Stimulated activated naive CD8-positive, alpha-beta T cell treated with anti-CD3 and anti-CD28 coated beads, Interleukin-15, amount 100 ng/mL, for 72 hours (primary cell): ENCODE measurements around the gene ASAP2.

Source experiments
- ATAC-seq: fragments of 150-1000 bp; cut with Tn5 transposase; 2 replicates; pipeline ENCODE4 v1.10.0; 2021; ENCODE audit warnings: mild to moderate bottlenecking, moderate library complexity
- DNase-seq, 2 donors: peaks; one replicate each; pipeline ENCODE4 v3.0.0; 2021 to 2022
- H3K27ac Mint-ChIP-seq, 2 donors: one replicate each; pipeline ENCODE4 v1.8.0; 2022; ENCODE audit warnings: mild to moderate bottlenecking in 2 of 2, mixed read lengths in 2 of 2, moderate library complexity in 2 of 2
- H3K27me3 Mint-ChIP-seq: one replicate; pipeline ENCODE4 v1.8.0; 2022; ENCODE audit warnings: mixed read lengths
- H3K4me1 Mint-ChIP-seq: one replicate; pipeline ENCODE4 v1.8.0; 2022; ENCODE audit warnings: mild to moderate bottlenecking, mixed read lengths
- H3K4me3 Mint-ChIP-seq, 2 donors: one replicate each; pipeline ENCODE4 v1.8.0; 2022; ENCODE audit warnings: mild to moderate bottlenecking in 2 of 2, mixed read lengths in 2 of 2, moderate library complexity in 1 of 2
- H3K9me3 Mint-ChIP-seq, 2 donors: one replicate each; pipeline ENCODE4 v1.8.0; 2022; ENCODE audit warnings: mixed read lengths in 2 of 2

ASAP2 gene

DNA sequence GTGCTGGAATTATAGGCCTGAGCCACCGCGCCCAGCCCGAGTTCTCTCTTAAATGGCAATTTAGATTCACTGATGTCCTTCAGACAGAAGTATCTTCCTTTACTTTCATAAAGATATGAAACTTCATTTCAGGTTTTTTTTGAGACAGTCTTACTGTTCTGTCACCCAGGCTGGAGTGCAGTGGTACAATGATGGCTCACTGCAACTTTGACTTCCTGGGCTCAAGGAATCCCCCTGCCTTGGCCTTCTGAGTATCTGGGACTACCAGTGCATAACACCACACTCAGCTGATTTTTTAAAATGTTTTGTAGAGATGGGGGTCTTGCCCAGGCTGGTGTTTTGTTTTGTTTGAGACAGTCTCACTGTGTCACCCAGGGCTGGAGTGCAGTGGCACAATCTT is 203.5 kb downstream of the ASAP2 start:
- ATAC-seq (peak; percentile 65), DNase-seq (no peak)
- Mint-ChIP-seq H3K27me3 (no peaks in the 10 kb centered on the region), H3K4me3 (no peak overlapping the region), H3K27ac (peak overlapping the region; percentile 23 to 91), H3K4me1 (peaks cover 7% of the 10 kb centered on the region), H3K9me3 (no peaks in the 10 kb centered on the region)

DNA sequence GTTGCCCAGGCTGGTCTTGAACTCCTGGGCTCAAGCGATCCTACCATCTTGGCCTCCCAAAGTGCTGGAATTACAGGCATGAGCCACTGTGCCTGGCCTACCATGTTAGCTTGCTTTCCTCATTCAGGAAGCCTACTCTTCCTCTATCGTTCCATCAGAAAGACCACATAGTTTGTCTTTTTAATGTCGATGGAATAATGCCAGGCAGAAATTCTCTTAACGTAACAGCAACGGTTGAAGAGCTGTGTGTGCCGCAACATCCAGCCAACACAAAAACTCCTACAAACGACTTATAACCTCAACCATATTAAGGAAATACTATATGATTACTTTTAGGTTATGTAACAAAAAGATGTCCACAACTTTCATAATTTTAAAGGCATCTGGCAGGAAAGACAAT is 206.2 kb downstream of the ASAP2 start:
- H3K4me3 Mint-ChIP-seq, result no peak overlapping the region
- no peaks in the 10 kb centered on the region for H3K27me3 Mint-ChIP-seq
- peaks cover 34% of the 10 kb centered on the region for H3K4me1 Mint-ChIP-seq
- H3K9me3 Mint-ChIP-seq, result no peaks in the 10 kb centered on the region
- DNase-seq, result no peak
- H3K27ac Mint-ChIP-seq, result no peak overlapping the region
- ATAC-seq, result no peak

DNA sequence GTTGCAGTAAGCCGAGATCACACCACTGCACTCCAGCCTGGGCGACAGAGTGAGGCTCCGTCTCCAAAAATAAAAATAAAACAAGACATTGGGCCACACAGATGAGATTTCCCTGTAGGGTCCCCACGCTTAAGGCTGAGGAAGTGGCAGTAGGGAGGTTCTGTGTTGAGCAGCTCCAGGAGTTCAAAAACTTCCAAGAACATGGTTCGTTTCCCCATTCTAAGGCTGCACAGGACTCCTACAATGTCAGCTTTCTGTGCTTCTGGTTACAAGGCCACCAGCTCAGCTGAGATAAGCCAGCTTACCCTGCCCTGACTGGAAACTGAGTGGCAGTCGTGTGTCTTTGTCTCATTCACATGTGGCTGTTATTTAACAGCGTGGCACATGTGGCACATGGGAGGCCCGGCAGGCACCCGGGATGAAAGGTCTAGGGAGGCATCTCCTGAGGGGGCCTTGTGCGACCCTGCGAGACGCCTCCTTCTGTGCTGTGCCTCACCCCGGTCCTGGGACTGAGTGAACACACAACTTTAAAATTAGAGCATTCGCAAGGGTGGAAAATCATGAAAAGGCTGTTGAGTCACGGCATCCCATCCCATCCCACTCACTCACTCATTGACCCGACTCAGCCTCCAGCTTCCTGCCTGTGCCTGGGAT is 209.0 kb downstream of the ASAP2 start:
- Mint-ChIP-seq H3K27ac (no peak overlapping the region), H3K27me3 (no peaks in the 10 kb centered on the region), H3K9me3 (no peaks in the 10 kb centered on the region), H3K4me1 (peaks cover 58% of the 10 kb centered on the region), H3K4me3 (no peak overlapping the region)
- ATAC-seq (no peak), DNase-seq (no peak)

DNA sequence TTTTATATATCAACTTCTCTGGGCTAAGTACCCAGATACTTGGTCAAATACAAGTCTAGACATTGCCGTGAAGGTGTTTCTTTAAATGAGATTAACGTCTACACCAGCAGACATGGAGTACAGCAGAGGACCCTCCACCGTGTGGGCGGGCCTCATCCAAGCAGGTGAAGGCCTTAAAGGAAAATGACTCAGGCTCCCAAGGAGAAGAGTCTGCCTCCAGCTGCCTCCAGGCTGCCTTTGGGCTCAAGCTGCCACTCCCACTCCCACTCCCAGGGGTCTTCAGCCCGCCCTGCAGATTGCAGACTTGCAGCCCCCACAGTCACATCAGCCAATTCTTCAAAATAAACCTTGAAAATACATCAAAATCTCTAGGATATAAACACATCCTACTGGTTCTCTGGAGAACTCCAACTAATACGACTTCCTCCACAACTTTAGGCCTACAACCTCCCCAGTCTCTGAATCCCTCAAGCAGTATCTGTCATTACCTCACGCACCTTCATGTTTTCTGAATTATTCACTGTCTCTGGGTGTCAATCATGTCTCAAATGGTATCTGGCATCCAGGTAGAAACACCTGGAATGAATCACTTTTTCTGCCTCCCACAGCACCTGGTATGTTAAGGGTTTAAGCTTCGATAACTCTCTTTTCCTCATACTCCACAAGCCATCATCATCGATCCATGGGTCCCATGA is 209.8 kb downstream of the ASAP2 start:
- no peaks in the 10 kb centered on the region for H3K9me3 Mint-ChIP-seq
- no peak for DNase-seq
- peaks cover 65% of the 10 kb centered on the region for H3K4me1 Mint-ChIP-seq
- H3K27ac Mint-ChIP-seq, result peak overlapping the region in 1 of 2 donors; percentile 76
- H3K27me3 Mint-ChIP-seq, result no peaks in the 10 kb centered on the region
- no peak for ATAC-seq
- no peak overlapping the region for H3K4me3 Mint-ChIP-seq

DNA sequence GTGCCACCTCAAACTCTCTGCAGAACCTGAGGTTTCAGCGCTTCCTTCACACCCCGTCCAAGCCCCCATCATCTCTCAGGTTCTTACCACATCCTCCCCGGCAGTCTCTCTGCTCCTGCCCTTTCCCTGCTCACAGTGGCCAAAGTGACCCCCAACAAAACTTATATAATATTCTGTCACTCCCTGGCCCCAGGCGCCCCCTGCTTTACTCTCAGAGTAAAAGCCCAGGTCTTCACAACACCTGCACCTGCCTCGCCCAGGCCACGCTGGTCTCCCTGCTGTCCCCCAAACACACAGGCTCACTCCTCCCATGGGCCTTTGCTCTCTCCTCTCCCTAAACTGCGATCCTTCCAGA is 210.3 kb downstream of the ASAP2 start:
- ATAC-seq (no peak), DNase-seq (no peak)
- Mint-ChIP-seq H3K27ac (peak overlapping the region in 1 of 2 donors; percentile 94), H3K27me3 (no peaks in the 10 kb centered on the region), H3K9me3 (no peaks in the 10 kb centered on the region), H3K4me1 (peaks cover 70% of the 10 kb centered on the region), H3K4me3 (no peak overlapping the region)

DNA sequence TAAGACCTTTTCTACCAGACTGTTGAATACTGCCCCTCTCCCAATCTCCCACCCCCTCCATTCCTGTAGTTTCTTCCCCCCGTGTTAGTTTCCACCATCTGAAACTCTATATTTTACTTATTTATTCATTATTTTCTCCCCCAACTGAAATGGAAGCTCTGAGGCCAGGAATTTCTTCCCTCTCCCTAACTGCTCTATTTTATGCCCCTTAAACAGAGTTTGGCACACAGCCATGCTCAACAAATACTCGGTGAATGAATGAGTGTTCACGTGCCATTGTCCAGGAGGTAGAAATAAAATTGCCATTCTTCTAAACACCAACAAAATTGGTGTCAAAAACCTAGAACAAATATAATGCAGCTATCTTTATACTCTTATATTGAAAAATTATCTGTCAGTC is 211.1 kb downstream of the ASAP2 start:
- Mint-ChIP-seq H3K4me3 (no peak overlapping the region), H3K27ac (no peak overlapping the region), H3K27me3 (no peaks in the 10 kb centered on the region), H3K9me3 (no peaks in the 10 kb centered on the region), H3K4me1 (peaks cover 76% of the 10 kb centered on the region)
- ATAC-seq, result no peak
- no peak for DNase-seq

DNA sequence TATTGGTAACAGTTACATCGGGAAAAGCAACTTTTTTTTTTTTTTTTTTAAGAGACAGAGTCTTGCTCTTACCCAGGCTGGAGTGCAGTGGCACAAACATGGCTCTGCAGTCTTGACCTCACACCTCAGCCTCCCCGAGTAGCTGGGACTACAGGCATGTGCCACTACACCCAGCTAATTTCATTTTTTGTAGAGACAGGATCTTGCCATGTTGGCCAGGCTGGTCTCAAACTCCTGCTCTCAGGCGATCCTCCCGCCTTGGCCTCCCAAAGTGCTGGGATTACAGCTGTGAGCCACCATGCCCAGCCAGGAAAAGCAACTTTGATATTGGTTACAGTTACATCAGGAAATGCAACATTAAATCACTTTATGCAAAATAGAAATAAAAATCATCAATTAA is 212.1 kb downstream of the ASAP2 start:
- H3K27ac Mint-ChIP-seq, result no peak overlapping the region
- peaks cover 76% of the 10 kb centered on the region for H3K4me1 Mint-ChIP-seq
- DNase-seq, result no peak
- no peak overlapping the region for H3K4me3 Mint-ChIP-seq
- ATAC-seq, result no peak
- H3K27me3 Mint-ChIP-seq, result no peaks in the 10 kb centered on the region
- no peaks in the 10 kb centered on the region for H3K9me3 Mint-ChIP-seq

DNA sequence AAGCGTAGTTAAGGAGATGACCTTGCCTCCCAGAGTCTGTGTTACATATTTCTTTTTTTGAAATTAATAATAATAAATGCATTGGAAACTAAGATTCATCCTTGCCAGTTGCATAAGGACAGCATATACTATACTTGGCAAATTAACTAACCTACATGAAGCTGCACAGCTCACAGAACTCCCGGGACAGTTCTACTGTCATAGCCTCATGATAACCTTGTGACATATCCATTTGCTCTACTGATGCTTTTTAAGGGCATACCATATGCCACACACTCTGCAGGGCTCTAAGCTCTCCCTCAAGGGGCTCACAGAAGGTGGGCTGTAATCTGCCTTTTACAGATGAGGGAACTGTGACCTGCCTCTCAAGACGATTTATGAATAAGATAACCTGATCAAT is 212.9 kb downstream of the ASAP2 start:
- ATAC-seq (no peak), DNase-seq (no peak)
- Mint-ChIP-seq H3K4me3 (no peak overlapping the region), H3K27ac (no peak overlapping the region), H3K27me3 (no peaks in the 10 kb centered on the region), H3K9me3 (no peaks in the 10 kb centered on the region), H3K4me1 (peaks cover 75% of the 10 kb centered on the region)

DNA sequence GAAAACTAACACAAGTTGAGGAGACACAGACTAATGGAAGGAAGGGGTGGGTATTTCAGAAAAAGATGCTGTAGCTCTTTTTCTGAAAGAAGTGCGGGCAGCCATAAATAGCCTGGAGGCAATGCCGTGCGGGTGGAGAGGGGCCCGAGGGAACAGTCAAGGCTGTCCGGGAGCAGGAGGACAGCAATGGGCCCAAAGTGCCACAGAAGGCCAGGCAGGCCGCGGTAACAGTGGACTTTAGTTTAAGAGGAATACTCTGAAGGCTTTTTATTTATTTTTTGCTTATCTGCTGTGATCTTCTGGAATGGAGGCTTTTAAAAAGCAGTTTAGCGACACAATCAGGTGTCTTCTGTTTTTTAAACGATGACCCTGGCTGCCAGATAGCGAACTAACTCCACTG is 213.9 kb downstream of the ASAP2 start:
- Mint-ChIP-seq H3K27ac (no peak overlapping the region), H3K4me3 (no peak overlapping the region), H3K9me3 (no peaks in the 10 kb centered on the region), H3K4me1 (peaks cover 69% of the 10 kb centered on the region), H3K27me3 (no peaks in the 10 kb centered on the region)
- ATAC-seq (no peak), DNase-seq (no peak)

DNA sequence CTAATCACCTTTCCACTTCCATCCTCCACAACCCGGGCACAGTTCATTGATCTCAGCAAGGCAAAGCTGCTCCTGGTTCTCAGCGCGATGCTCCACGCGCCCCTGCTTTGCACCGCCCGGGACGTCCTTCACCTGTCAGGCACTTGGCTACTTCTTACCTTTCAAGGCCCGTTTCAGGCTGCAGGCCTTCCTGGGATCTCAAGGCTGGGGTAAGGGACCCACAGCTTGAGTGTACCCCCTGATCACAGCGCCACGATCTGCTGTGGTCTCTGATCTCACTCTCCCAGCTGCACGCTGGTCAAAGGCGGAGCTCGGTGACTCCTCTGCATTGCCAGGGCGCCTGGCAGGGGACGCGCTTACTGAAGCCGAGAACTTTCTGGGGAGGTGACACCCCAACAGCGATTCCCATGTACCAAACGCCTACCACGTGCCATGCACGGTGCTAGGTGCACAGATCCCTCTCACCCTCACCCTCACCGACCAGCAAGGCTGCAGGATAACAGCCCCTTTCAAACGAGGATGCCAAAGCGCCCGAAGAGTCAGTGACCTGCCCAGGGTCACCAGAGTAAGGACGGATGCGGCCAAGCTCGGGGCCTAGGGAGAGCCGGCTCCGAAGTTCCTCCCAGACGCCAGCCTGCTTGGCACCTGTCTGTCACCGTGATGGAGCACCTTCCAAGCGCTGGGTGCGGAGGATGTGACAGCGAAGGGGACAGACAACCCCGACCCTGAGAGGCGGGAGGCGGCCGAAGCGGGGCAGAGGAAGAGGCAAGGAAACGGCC is 215.9 kb downstream of the ASAP2 start:
- ATAC-seq (peak; percentile 53), DNase-seq (peak; percentile 47 to 63)
- H3K27me3 Mint-ChIP-seq, result no peaks in the 10 kb centered on the region
- peak overlapping the region; percentile 94 to 96 for H3K4me3 Mint-ChIP-seq
- H3K27ac Mint-ChIP-seq, result peak overlapping the region; percentile 59 to 96
- H3K9me3 Mint-ChIP-seq, result no peaks in the 10 kb centered on the region
- H3K4me1 Mint-ChIP-seq, result peaks cover 49% of the 10 kb centered on the region

DNA sequence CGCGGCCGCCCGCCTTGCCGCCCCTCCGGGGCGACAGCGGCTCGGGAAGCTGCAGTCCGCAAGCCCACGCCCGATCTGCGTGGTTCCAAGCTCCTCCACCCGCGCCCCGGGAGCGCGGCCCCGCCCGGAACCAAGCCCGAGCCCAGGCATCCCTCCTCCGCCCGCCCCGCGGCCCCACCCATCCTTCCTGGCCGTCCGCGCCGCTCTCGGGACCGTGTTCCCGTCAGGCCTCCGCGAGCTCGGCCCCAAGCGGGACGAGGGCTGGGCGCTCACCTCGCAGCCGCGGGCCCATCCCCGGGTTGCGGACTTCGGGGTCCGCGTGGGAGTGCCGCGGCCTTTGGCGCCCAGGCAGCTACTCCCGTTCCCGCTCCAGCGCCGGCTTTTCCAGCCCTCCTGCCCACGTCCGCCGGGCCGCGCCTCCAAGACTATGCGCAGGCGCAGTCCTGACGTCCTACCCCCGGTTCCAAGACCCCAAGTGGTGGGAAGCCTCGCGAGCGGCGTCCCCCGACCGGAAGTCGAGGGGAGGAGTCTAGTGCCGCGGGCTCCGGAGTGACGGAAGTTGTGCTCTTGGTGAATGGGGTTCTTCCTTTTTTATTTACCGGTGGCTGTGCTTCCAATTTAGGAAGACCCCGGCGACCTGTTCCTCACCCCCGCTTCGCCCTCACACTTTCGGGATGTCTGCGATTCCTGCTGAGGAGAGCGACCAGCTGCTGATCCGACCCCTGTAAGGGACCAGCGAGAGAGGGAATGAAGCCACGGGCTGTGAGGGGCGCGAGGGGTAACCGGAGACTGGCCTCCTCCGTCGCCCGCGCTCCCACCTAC is 216.7 kb downstream of the ASAP2 start, which contains the start of the genes CPSF3 and ITGB1BP1:
Gene CPSF3 (plus strand): TSS at position 555 of the 822 bp plus-strand sequence. CDS start 120 bp downstream, at position 675.
Gene ITGB1BP1 (minus strand): TSS at position 429 of the 822 bp plus-strand sequence. CDS start 4,831 bp downstream, outside the sequence.
- Mint-ChIP-seq H3K9me3 (no peaks in the 10 kb centered on the region), H3K27me3 (no peaks in the 10 kb centered on the region)

DNA sequence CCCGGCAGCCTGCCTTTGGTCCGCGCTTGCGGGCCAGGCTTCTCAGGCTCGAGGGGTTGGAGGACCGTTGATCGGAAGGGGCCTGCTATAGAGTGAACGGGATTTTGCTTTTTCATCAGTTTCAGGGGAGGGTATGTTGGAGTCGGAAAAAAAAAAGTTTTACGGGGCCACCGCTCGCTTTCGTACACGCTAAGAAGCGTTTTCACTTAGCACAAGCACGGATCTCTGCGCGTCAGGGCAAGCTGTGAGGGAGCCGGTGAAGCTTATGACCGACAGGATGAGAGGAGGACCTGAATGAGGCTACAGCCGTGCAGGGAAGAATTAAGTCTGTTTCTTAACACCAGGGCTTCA is 217.3 kb downstream of the ASAP2 start:
- peak overlapping the region; percentile 92 to 97 for H3K27ac Mint-ChIP-seq
- H3K27me3 Mint-ChIP-seq, result no peaks in the 10 kb centered on the region
- no peaks in the 10 kb centered on the region for H3K9me3 Mint-ChIP-seq
- ATAC-seq (peak; percentile 36), DNase-seq (peak in 1 of 2 donors; percentile 47)
- no peak overlapping the region for H3K4me3 Mint-ChIP-seq
- peaks cover 37% of the 10 kb centered on the region for H3K4me1 Mint-ChIP-seq

More for the DNA sequence above, 216.7 kb downstream of the ASAP2 start, which contains the start of the genes CPSF3 and ITGB1BP1:
- DNase-seq, result peak; percentile 98
- Mint-ChIP-seq H3K4me3 (peak within 1 kb of the TSS; percentile 94 to 96), H3K4me1 (peaks cover 43% of the 10 kb centered on the region), H3K27ac (peak within 1 kb of the TSS; percentile 96 to 97)
- ATAC-seq, result peak; percentile 91

DNA sequence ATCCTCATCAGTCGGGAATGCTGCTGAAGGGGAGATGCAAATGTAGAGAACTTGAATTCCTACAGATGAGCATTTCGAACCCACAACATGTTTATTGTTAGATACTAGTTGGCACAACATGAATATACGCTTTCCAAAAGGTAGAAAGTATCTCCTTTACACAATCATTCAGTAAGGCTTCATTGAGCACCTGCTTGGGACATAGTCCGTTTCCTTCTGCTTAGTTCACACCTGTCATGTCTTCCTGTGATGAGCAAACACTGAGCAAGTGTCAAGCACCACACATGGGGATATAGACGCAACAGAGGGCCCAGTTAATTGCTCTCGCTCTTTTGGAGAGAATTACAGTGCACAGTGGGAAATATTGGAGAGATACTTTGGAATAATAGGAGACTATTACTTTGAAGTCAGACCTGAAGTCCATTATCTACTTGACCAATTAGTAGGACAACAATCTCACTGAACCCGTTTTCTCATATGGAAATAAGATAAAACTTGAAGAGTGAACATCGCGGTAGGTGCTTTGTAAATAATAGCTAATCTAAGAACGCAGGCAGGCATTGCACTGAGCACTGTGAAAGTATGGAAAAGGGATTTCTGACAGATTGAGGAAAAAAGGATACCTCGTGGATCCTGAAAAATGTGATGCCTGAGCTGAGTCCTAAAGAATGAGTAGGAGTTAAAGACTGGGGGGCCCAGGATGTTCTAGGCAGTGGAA is 218.0 kb downstream of the ASAP2 start:
- H3K9me3 Mint-ChIP-seq, result no peaks in the 10 kb centered on the region
- no peak overlapping the region for H3K4me3 Mint-ChIP-seq
- H3K27me3 Mint-ChIP-seq, result no peaks in the 10 kb centered on the region
- ATAC-seq (no peak), DNase-seq (no peak)
- H3K27ac Mint-ChIP-seq, result no peak overlapping the region
- peaks cover 33% of the 10 kb centered on the region for H3K4me1 Mint-ChIP-seq

DNA sequence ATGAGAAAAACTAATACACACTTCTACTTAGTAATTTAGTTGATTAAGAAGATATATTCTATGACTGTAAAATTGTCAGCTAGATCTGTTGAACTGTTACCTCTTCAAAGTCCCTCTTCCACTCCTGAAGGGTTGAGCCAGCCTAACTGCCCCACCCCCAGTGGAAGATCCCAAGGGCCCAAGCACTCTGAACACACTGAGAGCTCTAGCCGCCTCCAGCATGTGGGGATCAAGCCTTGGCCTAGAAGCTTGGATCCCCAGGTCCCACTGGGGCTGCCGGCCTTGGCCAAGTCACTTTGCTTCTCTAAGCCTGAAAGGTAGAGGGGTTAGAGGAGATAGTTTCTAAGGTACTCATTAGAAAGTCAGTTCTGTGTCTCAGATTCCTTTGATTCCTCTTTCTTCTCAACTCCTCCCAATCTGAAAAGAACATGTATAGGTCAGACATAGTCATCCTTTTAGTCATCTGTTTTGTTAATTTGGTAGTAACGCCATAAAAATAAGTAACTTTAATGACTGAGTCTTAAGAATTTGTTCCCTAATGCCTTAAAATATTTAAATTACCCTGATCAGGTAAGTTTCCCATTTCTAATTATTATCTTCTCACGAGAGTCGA is 222.5 kb downstream of the ASAP2 start:
- Mint-ChIP-seq H3K9me3 (no peaks in the 10 kb centered on the region), H3K4me1 (peaks cover 15% of the 10 kb centered on the region), H3K27ac (no peak overlapping the region)

More for the DNA sequence above, 222.5 kb downstream of the ASAP2 start:
- H3K27me3 Mint-ChIP-seq, result no peaks in the 10 kb centered on the region
- H3K4me3 Mint-ChIP-seq, result no peak overlapping the region
- DNase-seq (no peak), ATAC-seq (no peak)
